Gastroesophageal sphincter (tissue), 4 donors: ENCODE data around the gene FBRSL1. TPM values are rescaled to one million over a fixed set of nuclear protein-coding genes. Genes with fewer than 3 reads are reported as not detected.

Experiments
- ATAC-seq: fragments of 150-250 bp; one replicate; pipeline ENCODE4 v1.9.1; 2016; ENCODE audit warnings: mild to moderate bottlenecking, moderate library complexity
- H3K27ac ChIP-seq, 4 donors: fragments of 200-600 bp; sonication (generic) in 3 of 4; 1 replicate in 3 of 4; 2 replicates in 1 of 4; pipeline ENCODE4 v1.5.1; 2016 to 2019
- H3K27me3 ChIP-seq: fragments of 200-600 bp; sonication (generic); one replicate; pipeline ENCODE4 v1.5.1; 2019
- H3K36me3 ChIP-seq, 2 donors: fragments of 200-600 bp; sonication (generic); one replicate each; pipeline ENCODE4 v1.5.1; 2019; ENCODE audit warnings: control low read depth in 1 of 2
- H3K4me1 ChIP-seq, 3 donors: fragments of 200-600 bp; sonication (generic); 1 replicate in 2 of 3; 2 replicates in 1 of 3; pipeline ENCODE4 v1.5.1; 2016 to 2019; ENCODE audit warnings: control low read depth in 2 of 3
- H3K4me3 ChIP-seq, 2 donors: fragments of 200-600 bp; sonication (generic); one replicate each; pipeline ENCODE4 v1.5.1; 2019; ENCODE audit warnings: mild to moderate bottlenecking in 1 of 2, moderate library complexity in 1 of 2
- H3K9me3 ChIP-seq, 3 donors: fragments of 200-600 bp; sonication (generic); one replicate each; pipeline ENCODE4 v1.5.1; 2017 to 2019; ENCODE audit warnings: control low read depth in 2 of 3
- EP300 ChIP-seq: sonication (generic); formaldehyde crosslinking; IDR thresholded peaks from one replicate; pipeline ENCODE4 v1.6.1; 2017; ENCODE audit warnings: antibody characterized with exemption, mild to moderate bottlenecking
- POLR2A ChIP-seq, 2 donors: fragments of 450-650 bp; IDR thresholded peaks; one replicate each; pipeline ENCODE4 v1.6.1; 2017; ENCODE audit warnings: antibody characterized with exemption in 2 of 2, mild to moderate bottlenecking in 2 of 2, moderate library complexity in 1 of 2
- POLR2AphosphoS5 ChIP-seq: sonication (generic); formaldehyde crosslinking; IDR thresholded peaks from one replicate; pipeline ENCODE4 v1.6.1; 2017; ENCODE audit warnings: antibody characterized with exemption
- WGBS, 2 donors: methylation state at CpG; one replicate each; pipeline ENCODE4 v1.1.5; 2018; ENCODE audit warnings: low coverage in 1 of 2; 5-methylcytosine and 5-hydroxymethylcytosine counted together
- total RNA-seq, 4 donors: library from RNA; depleted of rRNA; stranded (reverse); fragments of >200 nt; gene quantifications; one replicate each; pipeline ENCODE4 v1.1.0, GENCODE V29; 2016
- TF ChIP-seq, protein P1 (sequence below), 4 experiments: fragments of 200-600 bp in 2 of 4; fragments of 450-650 bp in 2 of 4; sonication (generic) in 1 of 4; IDR thresholded peaks; one replicate each; pipeline ENCODE4 v1.5.1; 2017 to 2019; ENCODE audit warnings: antibody characterized with exemption in 4 of 4, mild to moderate bottlenecking in 2 of 4, moderate library complexity in 2 of 4

FBRSL1 gene
- total RNA-seq, 4 donors from 2014 or later: 8.5 to 24.7 (median 15.5) TPM

GRCh38 chr12:132524405-132524804, 34.5 kb downstream of the FBRSL1 start:
- Histone ChIP-seq H3K4me3 (no peak overlapping the region), H3K36me3 (peaks cover 0 to 40% of the 10 kb centered on the region in 2 donors), H3K4me1 (peaks cover 0 to 36% (median 9%) of the 10 kb centered on the region in 3 donors), H3K27me3 (no peaks in the 10 kb centered on the region), H3K9me3 (no peaks in the 10 kb centered on the region), H3K27ac (no peak overlapping the region)
- no peak for TF ChIP-seq EP300
- TF ChIP-seq POLR2AphosphoS5: no peak
- TF ChIP-seq, protein P1, sequence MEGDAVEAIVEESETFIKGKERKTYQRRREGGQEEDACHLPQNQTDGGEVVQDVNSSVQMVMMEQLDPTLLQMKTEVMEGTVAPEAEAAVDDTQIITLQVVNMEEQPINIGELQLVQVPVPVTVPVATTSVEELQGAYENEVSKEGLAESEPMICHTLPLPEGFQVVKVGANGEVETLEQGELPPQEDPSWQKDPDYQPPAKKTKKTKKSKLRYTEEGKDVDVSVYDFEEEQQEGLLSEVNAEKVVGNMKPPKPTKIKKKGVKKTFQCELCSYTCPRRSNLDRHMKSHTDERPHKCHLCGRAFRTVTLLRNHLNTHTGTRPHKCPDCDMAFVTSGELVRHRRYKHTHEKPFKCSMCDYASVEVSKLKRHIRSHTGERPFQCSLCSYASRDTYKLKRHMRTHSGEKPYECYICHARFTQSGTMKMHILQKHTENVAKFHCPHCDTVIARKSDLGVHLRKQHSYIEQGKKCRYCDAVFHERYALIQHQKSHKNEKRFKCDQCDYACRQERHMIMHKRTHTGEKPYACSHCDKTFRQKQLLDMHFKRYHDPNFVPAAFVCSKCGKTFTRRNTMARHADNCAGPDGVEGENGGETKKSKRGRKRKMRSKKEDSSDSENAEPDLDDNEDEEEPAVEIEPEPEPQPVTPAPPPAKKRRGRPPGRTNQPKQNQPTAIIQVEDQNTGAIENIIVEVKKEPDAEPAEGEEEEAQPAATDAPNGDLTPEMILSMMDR (IDR thresholded peaks at IDR 0.05): no peak
- WGBS, 2 donors: no CpG with 5 or more reads among the region's 16 CpGs
- no peak for ATAC-seq

DNA sequence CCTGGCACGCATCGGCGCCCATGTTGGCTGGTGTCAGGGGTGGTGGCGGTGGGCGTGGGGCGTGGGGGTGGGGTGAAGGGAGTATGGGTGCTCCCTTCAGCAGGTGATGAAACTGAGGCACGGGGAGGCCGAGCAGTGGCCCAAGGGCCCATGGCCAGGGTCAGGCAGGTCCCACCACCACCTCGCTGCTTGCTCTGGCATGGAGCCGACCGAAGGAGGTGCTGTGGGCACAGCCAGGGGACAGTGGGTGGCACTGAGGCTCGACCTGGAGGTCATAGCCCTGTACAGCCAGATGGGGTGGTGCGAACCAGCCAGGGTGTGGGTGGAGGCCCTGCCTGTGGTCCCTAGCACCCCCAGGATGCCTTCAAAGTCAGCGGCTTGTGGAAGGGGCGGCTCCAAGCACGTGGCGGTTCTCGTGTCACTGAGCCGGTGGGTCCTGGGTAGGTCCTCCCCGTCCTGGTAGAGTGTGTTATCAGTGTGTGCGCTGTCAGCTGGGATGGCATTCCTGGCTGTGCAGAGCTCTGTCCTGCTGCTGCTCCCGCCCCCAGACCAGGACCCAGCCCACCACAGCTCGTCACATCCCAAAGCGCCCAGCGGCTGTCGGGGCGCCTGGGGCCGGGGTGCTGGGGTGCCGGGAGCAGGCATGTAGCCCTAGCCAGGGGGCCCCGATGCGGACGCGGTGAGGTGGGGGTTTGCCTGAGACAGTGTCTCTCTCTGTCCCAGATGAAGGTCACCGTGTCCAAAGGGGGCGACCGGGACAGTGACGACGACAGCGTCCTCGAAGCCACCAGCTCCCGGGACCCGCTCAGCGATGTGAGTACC, 35.3 kb downstream of the FBRSL1 start:
- Histone ChIP-seq H3K9me3 (no peaks in the 10 kb centered on the region), H3K4me1 (peaks cover 0 to 34% (median 9%) of the 10 kb centered on the region in 3 donors), H3K4me3 (no peak overlapping the region), H3K36me3 (peaks cover 0 to 43% of the 10 kb centered on the region in 2 donors), H3K27me3 (no peaks in the 10 kb centered on the region), H3K27ac (no peak overlapping the region)
- TF ChIP-seq POLR2A (IDR thresholded peaks at IDR 0.05) (no peak), POLR2AphosphoS5 (no peak), EP300 (no peak)
- TF ChIP-seq, protein P1 (IDR thresholded peaks at IDR 0.05): no peak
- no peak for ATAC-seq
- WGBS, 2 donors: 96% methylated on average over 4 of the region's 43 CpGs; no CpG with 5 or more reads in 1 of the 2 donors

DNA sequence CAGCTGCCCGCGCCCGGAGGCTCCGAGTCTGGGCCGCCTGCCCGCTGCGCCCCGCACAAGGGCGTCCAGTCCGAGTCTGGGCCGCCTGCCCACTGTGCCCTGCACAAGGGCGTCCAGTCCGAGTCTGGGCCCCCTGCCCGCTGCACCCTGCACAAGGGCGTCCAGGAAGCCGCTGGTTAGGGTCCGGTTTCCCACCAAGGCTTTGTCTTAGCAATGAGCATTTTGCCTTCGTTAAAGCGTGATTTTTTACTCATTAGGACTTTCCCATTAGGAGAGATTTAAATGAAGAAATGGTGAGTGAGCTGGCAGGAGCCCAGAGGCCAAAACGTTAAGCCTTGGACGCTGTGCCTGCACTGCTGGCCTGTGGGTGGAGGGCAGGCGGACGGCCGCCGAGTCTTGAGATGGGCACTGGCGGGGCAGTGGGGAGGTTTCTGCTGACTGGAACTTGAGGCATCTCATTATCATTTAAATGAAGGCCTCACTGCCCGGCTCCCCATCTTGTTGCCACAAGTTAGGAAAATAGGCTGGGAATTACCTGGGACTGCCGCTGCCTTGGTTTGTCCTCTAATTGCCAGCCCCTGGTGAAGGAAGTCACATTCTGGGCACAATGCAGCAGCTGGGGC, 36.0 kb downstream of the FBRSL1 start:
- no peaks in the 10 kb centered on the region for H3K27me3 ChIP-seq
- no peak overlapping the region for H3K4me3 ChIP-seq
- TF ChIP-seq POLR2A (IDR thresholded peaks at IDR 0.05): no peak
- TF ChIP-seq POLR2AphosphoS5: no peak
- TF ChIP-seq, protein P1 (IDR thresholded peaks at IDR 0.05): no peak
- no peak for TF ChIP-seq EP300
- H3K36me3 ChIP-seq: peaks cover 0 to 43% of the 10 kb centered on the region in 2 donors
- WGBS, 2 donors: 82% methylated on average over 6 of the region's 28 CpGs; no CpG with 5 or more reads in 1 of the 2 donors
- H3K9me3 ChIP-seq: no peaks in the 10 kb centered on the region
- peaks cover 0 to 27% (median 9%) of the 10 kb centered on the region in 3 donors for H3K4me1 ChIP-seq
- no peak overlapping the region for H3K27ac ChIP-seq
- ATAC-seq: no peak

DNA sequence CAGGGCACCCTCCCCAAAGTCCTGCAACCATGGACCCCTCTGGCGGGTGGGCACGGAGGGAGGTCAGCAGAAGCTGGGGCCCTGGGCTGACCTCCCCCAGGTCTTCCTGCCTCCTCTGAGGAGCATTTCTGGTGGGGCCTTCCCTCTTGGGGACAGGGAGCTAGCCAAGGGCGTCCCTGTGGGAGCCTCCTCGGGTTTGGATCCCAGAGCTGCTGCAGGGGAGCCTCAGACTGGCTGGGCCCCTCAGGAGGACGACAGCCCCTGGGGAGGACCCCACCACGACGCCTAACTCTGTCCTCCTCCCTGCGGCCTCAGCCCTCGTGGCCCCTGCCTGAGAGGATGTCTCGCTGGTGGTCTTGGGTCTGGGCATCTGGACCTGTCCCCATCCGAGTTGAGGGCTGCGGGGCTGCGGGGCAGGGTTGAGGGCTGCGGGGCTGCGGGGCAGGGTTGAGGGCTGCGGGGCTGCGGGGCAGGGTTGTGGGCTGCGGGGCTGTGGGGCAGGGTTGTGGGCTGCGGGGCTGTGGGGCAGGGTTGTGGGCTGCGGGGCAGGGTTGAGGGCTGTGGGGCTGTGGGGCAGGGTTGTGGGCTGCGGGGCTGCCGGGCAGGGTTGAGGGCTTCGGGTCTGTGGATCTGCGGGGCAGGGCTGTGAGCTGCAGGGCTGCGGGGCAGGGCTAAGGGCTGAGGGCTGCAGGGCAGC, 37.4 kb downstream of the FBRSL1 start:
- TF ChIP-seq EP300: no peak
- no peak for TF ChIP-seq POLR2AphosphoS5
- TF ChIP-seq, protein P1 (IDR thresholded peaks at IDR 0.05): no peak
- TF ChIP-seq POLR2A (IDR thresholded peaks at IDR 0.05): no peak
- Histone ChIP-seq H3K36me3 (peaks cover 0 to 47% of the 10 kb centered on the region in 2 donors), H3K4me3 (no peak overlapping the region), H3K27me3 (no peaks in the 10 kb centered on the region), H3K9me3 (peaks cover 0 to 5% (median 0%) of the 10 kb centered on the region in 3 donors), H3K27ac (no peak overlapping the region), H3K4me1 (peaks cover 0 to 22% (median 9%) of the 10 kb centered on the region in 3 donors)
- ATAC-seq: no peak
- 70% methylated on average over 5 of the region's 25 CpGs; no CpG with 5 or more reads in 1 of the 2 donors for WGBS, 2 donors
